GM21515 (cell line): ENCODE data around the gene PDIA2.

Experiments used
- ATAC-seq: cut with Tn5 transposase; IDR thresholded peaks from one replicate; pipeline ENCODE4 v1.9.1; 2021; ENCODE audit not compliant: unreplicated experiment

PDIA2 gene

DNA sequence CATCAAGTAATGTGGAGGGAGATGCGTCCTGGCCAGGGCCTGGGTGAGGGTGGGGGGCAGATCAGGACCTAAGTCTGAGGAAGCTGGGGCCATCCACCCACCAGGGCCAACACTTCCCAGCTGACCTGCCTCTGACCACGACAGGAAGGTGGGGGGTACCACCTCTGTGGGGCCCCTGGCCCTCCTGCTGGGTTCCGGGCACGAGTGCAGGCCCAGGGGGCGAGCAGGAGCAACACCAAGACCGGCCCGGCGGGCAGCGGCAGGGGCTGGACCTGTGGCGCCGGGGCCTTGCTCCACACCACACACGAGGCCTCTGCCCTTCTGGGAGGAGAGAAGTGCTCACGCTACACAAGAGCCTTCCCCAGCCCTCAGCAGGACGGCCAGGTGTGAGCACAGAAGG, 13.3 kb downstream of the PDIA2 start:
- ATAC-seq = no peak

- no peak for ATAC-seq
Observed at GRCh38 chr16:296806-297510, 14.0 kb downstream of the PDIA2 start.

DNA sequence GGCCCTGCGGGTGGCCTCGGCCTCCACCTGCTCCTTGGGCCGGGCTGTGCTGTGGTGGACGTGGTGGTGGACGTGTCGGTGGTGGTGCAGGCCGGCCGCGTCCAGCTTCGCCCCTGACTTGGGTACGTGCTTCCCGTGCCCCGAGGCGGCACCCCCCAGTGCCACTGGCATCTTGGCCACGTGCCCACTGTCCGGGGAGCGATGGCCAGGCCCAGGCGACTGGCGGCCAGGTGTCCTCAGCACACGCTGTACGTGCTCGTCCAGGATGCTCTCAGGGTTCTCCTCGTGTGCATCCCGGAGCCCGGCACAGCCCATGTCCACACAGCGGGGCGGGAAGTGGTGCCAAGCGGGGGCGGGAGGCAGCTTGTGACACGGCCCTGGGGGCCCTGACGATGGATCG, 14.9 kb downstream of the PDIA2 start:
- no peak for ATAC-seq

GRCh38 chr16:301235-301634, 18.3 kb downstream of the PDIA2 start:
- ATAC-seq = no peak

DNA sequence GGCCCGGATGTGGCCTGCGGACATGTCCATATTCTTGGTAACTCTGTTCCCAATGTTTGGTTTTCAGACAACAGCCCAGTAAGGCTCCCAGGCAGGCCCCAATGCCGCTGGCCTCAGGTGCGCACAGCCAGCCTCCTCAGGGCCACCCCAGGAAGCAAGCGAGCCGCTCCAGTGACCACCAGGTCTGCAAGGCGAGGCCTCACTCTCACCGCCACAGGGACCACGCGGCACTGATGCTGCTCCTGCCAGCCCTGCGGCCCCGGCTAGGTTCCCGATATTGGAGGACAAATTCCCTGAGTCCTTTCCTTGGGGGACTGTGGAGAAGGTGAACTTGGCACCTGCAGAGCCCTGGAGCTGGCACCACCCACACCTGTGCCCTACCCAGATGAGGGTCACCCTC, 19.0 kb downstream of the PDIA2 start:
- ATAC-seq = no peak

GRCh38 chr16:303760-304505, 21.0 kb downstream of the PDIA2 start:
- no peak for ATAC-seq

DNA sequence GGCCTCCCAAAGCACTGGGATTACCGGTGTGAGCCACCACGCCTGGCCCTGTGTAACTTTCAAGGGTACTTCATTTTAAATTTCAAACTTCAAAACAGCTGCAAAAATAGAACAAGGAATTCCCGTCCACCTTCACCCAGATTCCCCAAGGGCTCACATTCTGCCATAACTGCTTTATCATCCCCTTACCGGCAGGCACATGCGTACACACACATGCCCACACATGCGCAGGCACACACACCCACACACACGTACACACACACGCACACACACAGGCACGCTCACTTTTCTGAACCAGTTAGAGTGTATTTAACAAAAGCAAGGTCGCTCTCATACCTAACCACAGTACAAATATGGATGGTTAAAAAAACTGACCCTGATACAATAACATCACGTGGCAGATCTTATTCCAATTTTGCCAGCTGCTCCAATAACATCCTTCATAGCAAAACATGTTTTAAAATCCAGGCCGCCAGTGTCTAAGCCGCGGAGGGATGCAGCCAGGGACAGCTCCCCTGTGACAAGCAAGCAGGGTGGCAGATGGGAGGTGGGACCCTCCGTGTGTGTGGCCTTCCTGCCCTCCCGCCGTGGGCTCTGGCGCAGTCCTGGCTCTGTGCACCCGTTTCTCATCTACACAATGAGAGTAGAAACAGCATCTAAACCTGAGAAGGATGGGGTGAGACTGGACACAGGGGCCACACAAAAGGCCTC, 23.1 kb downstream of the PDIA2 start:
- ATAC-seq = no peak

GRCh38 chr16:306911-307370, 24.0 kb downstream of the PDIA2 start:
- no peak for ATAC-seq

GRCh38 chr16:307691-308312, 24.8 kb downstream of the PDIA2 start:
- no peak for ATAC-seq

- no peak for ATAC-seq
Observed at GRCh38 chr16:309476-309875, 26.5 kb downstream of the PDIA2 start.

- no peak for ATAC-seq
Observed at GRCh38 chr16:311725-312124, 28.8 kb downstream of the PDIA2 start.

DNA sequence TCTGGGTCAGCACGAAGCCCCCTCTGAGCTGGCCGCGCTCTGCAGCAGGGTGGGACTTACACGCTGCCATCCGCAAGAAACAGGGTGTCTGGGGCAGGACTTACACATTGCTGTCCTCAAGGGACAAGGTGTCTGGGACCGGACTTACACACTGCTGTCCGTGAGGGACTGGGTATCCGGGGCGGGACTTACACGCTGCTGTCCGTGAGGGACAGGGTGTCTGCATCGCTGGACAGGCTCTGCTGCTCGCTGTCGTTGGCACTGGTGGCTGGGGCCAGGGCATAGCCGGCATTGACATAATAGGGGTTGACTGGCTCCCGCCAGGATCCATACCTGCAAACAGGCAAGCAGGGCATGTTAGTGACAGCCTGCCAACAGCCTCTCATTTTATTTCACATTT, 31.4 kb downstream of the PDIA2 start:
- ATAC-seq = no peak

DNA sequence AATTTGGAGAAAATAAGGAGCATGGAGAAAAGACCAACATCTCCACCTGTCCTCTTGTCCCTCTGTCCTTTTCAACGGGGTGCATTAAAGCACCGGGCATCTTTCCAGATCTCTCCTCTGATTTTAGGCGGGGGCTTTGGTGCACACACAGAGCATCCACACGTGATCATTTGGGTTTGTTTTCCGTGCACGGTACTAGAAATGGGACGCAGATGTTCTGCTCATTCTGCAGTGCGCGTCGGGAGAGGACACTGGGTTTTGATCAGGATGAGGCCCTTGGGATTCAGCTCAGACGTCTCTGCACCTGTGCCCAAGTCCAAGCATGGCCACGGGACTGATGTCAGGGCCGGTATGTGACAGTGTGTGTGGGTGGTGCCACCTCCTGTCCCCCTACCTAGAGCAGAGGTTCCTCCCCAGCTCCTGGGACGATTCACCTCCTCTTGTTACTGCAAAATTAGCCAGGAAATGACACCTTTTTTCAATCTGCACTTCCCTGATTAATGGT, 31.9 kb downstream of the PDIA2 start:
- no peak for ATAC-seq

DNA sequence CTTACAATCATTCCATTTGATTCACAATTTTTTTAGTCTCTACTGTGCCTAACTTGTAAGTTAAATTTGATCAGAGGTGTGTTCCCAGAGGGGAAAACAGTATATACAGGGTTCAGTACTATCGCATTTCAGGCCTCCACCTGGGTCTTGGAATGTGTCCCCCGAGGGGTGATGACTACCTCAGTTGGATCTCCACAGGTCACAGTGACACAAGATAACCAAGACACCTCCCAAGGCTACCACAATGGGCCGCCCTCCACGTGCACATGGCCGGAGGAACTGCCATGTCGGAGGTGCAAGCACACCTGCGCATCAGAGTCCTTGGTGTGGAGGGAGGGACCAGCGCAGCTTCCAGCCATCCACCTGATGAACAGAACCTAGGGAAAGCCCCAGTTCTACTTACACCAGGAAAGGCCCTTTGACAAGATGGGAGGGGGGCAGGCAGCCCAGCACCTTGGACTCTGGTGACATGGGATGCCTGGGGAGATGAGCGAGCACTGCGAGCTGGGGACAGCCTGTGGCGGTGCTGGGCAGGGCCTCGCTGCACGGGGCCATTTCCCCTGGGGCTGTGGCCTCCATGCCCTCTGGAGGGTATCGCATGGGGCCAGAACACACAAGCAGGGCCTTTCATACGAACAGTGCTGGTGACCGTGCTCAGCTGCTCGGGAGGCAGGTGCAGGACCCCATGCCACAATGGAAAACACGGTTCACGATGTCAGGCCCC, 33.9 kb downstream of the PDIA2 start:
- no peak for ATAC-seq

DNA sequence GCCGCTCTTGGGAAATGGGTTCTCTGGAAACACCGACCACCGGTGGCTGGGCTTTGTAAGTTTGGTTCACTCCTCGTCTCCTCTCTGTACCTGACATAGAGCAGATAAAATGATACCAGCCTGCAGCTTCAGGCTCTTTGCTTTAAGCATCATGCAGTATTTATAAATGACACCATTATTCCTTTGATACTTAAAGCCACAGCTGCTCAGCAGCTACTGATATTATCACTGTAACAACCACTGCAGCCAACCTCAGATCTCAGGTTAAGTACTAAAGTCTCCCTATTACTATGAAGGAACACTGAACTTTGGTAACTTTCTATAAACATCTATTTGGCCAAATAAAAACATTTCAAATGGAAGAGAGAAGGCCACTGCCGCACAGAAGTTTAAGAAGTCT, 34.6 kb downstream of the PDIA2 start:
- no peak for ATAC-seq

DNA sequence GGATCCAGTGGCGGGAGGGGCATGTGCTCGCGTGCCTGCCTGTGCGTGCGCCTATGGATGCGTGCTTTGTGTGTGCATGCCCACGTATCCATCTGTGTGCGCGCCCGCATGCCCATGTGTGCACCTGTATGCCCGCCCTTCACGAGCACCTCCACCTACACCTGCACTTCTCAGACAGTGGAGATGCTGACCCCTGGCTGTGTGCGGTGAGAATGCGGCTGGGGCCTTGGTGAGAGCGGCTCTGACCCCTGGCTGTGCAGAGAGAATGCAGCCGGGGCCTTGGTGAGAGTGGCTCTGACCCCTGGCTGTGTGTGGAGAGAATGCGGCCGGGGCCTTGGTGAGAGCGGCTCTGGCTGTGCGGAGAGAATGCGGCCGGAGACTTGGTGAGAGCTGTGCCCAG, 35.7 kb downstream of the PDIA2 start:
- ATAC-seq = no peak

GRCh38 chr16:320206-320605, 37.2 kb downstream of the PDIA2 start:
- ATAC-seq = no peak

DNA sequence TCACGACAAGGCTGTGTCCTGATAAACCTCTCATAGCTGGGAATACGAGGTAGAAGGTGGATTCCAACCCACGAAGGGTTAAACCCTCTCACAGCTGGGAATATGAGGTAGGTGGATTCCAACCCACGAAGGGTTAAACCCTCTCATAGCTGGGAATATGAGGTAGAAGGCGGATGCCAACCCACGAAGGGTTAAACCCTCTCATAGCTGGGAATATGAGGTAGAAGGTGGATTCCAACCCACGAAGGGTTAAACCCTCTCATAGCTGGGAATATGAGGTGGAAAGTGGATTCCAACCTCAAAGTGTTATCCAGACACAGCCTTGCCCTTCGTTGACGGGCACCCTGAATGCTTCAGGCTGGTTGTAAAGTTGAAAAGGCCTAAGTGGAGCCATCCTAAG, 38.6 kb downstream of the PDIA2 start:
- no peak for ATAC-seq

DNA sequence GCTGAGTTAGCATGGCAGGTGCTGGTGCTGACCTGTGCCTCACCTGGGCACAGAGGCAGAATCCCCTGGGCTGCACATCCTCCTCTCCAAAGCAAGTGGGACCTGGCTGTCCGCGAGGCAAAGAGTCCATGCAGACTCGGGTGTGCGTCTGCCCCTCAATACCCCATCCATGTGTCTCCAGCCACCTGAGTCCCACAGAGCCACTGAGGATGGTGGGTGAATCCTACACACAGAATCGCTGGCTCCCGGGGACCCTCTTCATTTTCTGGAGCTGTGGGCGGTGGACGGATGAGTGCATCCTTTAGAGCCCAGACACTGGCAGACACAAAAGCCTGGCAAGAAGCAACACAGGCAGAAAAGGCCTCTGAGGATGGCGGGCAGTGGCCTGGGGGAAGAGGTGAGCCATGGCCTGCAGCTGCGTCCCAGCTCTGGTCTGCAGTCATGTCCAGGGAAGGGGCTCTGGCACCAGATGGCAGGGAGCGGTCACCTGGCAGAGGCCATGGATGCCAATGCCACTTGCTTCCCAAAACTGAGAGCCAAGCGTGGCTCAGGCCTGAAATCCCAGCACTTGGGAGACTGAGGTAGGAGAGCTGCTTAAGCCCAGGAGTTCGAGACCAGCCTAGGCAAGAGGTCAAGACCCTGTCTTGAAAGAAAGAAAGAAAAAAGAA, 39.6 kb downstream of the PDIA2 start:
- no peak for ATAC-seq

DNA sequence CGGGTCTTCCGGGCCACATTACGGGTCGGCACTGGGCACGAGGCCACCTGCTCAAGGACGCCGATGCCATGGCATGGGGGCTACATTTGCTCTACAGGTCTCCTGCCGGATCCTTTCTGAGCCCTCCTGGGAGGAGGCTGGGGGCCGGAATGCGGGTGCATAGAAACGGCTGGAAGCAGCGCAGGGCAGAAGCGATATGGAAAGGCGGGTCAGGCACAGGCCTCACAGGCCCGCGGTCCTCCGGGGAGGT, 41.2 kb downstream of the PDIA2 start:
- ATAC-seq = no peak
